HG03095 (cell line): ENCODE measurements around the gene TMEM41A.
A peak's percentile ranks its signal among the peaks of the same experiment; 100 is the strongest.

Source experiments
- ATAC-seq: cut with Tn5 transposase; IDR thresholded peaks from one replicate; pipeline ENCODE4 v1.9.1; 2021; ENCODE audit warnings: moderate library complexity; ENCODE audit not compliant: unreplicated experiment

Gene TMEM41A

DNA sequence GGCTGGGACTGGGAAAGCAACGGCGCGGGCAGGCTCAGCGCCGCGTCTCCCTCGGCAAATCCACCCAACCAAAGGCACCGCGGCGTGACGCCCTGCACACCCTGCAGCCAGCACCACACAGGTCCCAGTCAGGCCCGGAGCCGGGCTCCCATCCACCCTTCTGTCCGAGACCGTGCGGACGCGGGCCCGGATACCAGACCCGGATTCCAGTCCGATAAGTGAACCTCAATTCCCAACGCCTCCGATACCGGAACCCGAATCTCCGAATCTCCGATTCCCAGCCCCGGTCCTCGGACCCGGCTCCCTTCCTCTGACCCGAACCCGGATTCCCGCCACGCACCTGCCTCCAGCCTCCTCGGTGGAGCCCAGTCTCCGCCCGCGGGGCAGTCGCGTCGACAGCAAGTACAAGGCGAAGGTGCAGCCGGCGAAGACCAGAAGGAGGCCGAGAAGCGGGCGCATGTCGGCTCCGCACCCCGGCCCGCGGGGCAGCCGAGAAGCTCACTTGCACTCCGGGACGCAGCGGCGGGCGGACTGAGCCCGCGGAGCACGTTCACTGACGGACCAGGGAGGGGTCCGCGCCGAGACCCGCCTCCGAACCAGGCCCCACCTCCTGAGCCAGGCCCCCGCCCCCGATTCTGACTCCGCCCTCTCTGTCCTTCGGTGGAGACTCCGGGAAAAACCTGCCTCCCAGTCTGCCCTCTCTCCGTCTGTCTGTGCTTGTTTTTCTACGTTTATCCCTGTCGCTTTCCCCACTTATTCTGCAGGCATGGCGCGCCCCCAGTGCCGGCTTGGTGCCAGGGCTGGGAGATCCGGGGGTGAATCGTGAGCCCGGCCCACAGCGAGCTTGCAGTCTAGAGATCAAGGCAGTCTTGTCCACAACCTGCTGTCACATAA is at the start of gene TMEM41A:
Gene TMEM41A (minus strand): TSS at position 533 of the 894 bp plus-strand sequence. CDS start 74 bp downstream, at position 459.
- peak; percentile 92 for ATAC-seq

DNA sequence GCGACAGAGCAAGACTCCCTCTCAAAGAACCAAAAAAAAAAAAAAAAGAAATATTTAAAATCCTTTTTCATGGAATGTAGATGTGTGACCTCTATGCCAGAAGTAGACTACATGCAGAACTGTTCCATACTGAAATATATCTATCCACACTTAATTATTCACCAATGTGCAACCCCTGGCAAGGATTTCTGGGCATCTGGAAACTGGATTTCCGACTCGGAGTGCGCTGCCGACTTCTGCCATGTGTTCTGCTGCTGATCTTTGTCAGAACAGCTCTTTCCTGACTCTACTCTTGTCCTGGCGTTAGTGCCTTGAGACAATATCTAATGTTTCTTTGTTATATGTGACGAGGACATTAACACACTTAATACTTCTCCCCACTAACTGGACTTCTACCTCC is 41.9 kb upstream of the TMEM41A start:
- ATAC-seq = no peak

GRCh38 chr3:185539934-185540333 is 41.1 kb upstream of the TMEM41A start:
- ATAC-seq = no peak

GRCh38 chr3:185537369-185537970 is 38.6 kb upstream of the TMEM41A start:
- ATAC-seq = peak; percentile 98

- ATAC-seq = no peak
Observed at GRCh38 chr3:185534511-185534910, 35.7 kb upstream of the TMEM41A start.

DNA sequence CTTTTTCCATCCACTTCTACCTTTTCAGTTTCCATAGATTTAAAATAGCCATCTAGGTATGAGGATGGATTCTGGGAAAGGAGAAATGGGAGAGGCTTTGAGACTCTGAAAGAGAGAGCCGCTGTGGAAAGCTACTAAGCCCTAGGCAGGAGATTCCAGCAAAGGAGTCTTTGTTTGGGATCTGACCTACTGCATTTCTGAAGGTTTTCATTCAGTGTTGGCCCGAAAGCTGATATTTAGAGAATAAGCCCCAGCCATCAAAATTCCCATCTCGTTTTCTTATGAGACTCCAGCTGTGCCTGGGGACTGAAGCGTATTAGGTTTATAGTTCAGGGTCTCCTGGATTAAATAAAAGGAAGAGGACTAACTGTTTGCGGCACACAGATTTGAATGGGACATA is 34.1 kb upstream of the TMEM41A start:
- ATAC-seq = no peak

DNA sequence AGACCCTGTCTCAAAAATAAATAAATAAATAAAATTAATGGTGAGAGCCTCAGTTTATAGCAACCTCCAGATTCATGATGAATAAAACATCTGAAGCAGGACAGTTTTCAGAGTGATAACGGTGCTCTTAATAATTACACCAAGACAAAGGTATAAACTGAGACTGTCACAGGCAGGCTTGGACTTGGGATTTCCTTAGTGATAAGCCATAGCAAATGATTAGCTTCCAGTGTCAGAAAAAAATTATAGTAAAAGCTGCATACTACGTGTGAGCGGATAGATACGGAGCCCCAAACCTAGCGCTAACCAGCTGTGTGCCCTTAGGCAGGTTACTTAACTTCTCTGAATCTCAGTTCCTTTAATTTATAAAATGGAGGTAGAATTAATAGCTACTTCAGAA is 32.0 kb upstream of the TMEM41A start:
- ATAC-seq = no peak

DNA sequence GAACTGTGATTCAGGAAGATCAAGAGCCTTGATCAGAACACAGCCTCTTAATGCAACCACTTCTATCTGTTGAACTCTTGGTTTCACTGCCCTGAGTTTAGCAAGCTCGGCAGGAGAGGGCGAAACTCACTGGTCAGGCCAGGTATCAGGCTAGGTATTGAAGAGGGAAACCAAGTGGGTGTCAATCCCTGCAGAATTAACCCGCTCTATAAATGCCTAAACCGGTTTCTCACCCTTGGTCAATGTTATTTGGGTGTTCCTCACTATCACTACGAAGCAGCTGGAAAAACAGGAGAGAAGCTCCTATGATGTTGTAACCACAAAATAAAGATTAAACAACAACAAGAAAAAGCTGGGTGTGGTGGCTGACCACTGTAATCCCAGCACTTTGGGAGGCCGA is 29.7 kb upstream of the TMEM41A start:
- no peak for ATAC-seq

DNA sequence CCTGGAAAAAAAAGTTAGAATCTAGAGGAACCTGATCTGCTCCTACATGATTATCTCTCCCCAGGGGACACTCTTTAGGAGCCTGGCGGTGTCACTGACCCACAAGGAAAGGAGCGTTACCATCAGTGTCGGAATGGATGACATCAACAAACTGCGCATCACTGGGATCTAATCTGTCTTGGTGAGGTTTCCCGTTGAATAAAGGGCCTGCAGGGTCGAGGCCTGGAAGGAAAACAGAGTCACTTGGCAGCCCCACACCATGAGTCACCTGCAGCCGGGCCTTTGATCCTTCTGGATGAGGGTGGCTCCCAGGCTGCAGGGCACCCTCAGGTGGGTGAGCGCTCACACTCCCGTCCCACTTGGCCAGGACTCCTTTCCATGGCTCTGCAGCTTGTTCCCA is 28.5 kb upstream of the TMEM41A start:
- ATAC-seq = no peak

DNA sequence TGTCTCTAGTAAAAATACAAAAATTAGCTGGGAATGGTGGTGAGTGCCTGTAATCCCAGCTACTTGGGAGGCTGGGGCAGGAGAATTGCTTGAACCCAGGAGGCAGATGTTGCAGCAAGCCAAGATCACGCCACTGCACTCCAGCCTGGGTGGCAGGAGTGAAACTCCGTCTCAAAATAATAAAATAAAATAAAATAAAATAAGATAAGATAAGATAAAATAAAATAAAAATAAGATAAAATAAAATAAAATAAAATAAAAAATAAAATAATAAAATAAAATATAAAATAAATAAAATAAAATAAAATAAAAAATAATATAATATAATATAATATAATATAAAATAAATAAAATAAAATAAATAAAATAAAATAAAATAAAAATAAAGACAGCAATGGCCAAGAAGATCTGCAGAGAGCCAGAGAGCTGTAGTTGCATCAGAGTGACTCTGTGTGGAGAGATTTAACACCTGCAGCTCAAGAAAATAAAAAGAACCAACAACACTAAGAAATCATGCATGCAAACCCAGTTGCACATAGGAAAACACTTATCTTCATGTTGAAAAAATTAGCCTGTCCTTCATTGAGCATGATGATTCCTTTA is 27.6 kb upstream of the TMEM41A start:
- no peak for ATAC-seq

DNA sequence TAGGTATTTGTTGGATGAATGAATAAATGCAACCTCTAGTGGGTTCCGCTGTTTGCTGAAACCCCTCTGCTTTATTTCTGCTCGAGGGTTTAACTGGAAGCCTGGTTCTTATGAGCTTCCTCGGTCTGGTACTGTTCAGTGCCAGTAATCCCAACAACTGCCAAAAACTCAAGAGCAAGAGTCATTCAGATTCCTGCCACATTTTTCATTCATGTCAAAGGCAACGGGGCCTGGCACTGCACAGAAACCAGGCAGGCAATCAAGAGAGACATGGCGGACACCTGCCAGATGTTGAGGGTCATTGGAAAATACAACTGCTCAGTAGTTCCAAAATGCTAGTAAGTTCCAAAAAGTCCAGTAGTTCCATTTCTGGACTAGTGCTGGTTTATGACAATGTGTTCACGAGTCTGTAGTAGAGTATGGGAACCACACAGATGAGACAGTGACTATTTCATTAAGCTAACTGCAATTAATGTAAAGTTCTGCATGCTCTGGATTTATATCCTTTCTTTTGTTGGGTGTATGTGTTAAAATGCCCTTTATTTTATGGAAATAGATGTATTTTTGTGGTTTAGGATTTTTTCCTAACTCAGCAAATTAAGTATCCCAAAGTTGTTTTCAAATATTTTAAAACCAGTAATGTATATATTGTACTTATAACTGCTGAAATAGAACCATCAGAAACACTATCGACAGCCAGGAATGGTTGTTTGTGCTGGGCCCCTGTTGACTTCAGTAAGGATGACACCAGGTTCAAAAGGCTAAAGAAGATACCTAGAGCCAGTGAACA is 22.7 kb upstream of the TMEM41A start:
- no peak for ATAC-seq

- ATAC-seq = no peak
Observed at GRCh38 chr3:185519021-185519420, 20.2 kb upstream of the TMEM41A start.

DNA sequence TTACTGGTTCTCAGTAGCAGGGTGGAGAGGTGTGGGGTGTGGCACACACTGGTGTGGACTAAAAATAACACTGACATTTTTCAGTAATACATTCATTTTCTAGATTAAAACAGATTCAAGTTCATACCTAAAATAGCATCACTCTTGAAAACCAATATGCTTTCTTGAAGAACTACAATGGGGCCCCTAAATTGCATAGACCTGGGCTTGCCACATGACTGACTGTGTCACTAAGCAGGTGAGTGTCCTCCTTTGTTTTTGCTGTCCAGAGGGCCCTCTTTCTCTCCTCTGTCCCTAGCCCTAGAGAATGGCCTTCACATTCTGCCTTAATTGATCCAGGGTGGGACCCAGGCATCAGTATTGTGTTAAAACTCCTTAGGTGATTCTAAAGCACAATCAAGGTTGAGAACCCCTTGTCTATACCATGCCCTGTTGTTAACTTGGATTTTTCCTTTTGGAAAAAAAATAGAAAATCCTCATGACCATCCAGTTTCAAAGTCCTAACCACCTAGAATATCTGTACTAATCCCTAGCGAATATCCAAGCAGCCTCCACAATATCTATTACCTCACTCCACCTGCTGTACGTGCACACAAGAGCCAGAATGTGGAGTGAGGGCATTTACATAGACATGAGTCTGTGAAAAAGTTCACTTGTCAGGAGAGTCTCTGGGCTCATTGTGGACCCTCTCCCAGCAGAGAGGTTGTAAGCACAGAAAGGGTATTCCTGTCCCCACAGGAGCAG is 18.7 kb upstream of the TMEM41A start:
- no peak for ATAC-seq

DNA sequence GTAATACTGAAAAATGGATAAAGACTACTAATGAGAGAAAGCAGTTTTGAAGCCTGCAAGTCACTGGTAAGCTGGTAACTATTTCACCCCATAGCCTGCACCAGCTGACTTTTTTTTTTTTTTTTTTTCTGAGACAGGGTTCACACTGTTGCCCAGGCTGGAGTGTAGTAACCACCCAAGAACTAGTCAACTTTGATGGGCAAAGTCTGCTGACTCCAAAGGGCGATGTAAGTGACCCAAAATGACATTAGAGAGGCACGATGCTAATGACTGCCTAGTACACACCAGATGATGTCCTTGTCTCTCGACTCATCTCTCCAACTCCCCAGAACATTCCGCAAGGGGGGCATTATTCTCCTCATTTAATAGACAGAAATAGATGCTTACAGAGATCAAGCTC is 12.9 kb upstream of the TMEM41A start:
- ATAC-seq = no peak

DNA sequence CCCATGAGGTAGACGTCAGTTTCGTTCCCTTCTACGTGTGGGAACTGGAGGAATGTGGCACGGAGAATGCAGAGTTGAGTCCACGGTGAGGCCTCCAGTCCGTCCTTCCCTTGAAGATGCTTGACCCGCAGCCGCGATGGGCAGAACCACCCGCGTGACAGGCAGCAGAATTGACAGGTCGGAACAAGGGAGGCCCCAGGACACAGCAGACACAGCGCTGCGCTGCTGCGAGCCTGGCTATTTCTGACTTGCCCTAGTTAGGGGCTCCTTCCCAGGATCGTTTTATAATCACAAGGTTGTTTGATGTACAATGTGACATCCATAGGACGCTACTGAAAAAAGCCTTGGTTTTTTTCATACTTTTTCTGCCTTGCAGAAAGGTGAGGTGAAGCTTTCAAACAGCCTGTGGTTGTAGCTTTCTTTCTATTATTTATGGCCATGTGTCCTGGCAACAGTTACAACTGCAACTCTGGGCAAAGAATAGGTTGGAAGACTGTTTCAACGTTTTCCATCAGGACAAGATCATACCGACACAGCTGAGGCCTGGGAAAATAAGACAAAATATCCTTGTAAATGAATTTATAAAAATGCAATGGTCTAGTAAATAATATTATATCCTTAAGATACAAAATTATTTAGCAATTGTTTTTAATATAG is 9.6 kb upstream of the TMEM41A start:
- no peak for ATAC-seq

DNA sequence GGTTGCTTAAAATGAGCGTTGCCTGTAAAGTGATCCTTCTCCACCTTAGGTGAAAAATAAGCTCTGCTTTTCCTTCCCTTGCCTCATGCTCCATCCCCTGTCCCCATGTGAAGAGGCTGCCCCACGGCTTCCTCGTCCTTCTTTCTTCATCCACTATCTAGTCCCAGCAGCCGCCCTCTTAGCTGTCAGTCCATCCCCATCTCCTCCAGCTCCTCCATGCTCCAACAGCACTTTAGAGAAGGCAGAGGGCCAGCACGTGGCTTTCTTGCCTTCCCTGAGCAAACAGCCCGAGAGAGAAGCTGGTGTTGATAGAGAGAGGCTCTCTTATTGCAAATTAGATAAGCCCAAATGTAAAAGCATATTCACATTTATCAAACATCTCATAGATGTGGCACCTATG is 9.0 kb upstream of the TMEM41A start:
- no peak for ATAC-seq

GRCh38 chr3:185504636-185505035 is 5.8 kb upstream of the TMEM41A start:
- ATAC-seq = no peak

DNA sequence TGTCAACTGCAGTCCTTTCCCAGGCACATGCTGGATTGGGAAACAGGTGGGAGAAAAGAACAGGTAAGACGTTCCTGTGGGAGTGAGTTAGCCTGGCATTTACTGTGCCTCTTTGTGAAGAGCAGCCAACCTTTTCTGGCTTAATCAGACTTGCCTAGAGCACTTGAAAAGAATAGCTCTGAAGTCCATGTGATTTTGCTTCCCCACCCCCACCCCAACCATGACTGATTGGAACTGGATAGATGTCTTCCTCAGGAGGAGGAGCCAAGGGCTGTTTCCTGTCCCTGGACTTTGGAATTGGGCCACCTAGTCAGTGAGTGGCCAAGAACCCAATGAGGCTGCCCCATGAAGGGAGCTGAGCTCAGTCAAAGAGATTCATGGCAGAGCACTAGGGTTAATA is 4.7 kb upstream of the TMEM41A start:
- ATAC-seq = no peak

DNA sequence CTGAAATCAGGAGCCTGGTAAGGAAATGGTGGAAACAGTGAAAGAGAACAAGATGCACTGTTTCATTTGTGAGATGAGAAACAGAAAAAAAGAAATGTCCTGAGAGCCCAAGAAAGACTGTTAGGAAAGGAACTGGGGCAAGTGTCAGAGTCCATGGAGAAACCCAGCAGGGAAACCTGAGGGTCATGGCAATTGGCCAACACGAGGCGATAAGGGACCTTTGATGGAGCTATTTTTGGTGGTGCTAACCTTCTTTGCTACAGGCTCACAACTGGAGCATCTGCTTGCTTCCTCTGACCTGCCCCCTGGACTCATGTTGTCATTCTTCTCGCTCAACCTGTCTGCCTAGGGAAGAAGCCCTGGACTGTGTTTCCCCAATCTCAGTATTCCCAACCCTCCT is 4.2 kb upstream of the TMEM41A start:
- no peak for ATAC-seq

DNA sequence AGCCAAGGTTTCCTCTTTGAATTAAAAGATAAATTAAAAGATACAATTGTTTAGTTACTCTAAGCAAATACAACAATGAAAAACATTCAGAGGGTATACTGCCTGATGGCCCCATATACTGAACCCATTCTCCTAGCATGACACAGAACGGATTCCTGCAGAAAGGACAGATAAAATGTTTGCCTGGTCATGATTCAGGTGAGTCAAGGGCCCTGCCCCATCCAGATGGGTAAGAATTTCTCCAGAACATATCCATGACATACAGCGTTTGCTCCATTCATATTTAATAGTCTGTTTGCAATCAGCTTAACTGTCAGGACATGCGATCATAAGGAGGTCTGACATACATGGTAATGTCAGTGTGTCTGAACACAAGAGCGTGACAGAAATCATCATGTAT is 8.6 kb downstream of the TMEM41A start:
- ATAC-seq = no peak
